ENCODE measurements around the gene DCDC2C.

The DCDC2C gene

GRCh38 chr2:3864943-3865865 lies 161.8 kb downstream of the DCDC2C start:
- H3K9ac ChIP-seq (ENCODE audit: low read depth, low read length): no peak overlapping the region
- no peak overlapping the region for H3K4me3 ChIP-seq (ENCODE audit: low read length)
- H3K9me3 ChIP-seq (ENCODE audit: insufficient read depth, low read depth, low read length): peaks cover 5% of the 10 kb centered on the region; the same call in 1 of the 2 replicates
- H3K27me3 ChIP-seq (ENCODE audit: insufficient read depth, low read length): no peaks in the 10 kb centered on the region
- no peak overlapping the region for H3K27ac ChIP-seq (ENCODE audit: low read length)
- no peaks in the 10 kb centered on the region for H3K4me1 ChIP-seq (ENCODE audit: insufficient read depth, low read length)
- no peaks in the 10 kb centered on the region for H3K36me3 ChIP-seq (ENCODE audit: insufficient read depth, low read depth, low read length)

GRCh38 chr2:3867469-3867868 lies 164.1 kb downstream of the DCDC2C start:
- Histone ChIP-seq H3K27ac (ENCODE audit: low read length) (no peak overlapping the region), H3K4me1 (ENCODE audit: insufficient read depth, low read length) (no peaks in the 10 kb centered on the region), H3K9ac (ENCODE audit: low read depth, low read length) (no peak overlapping the region), H3K4me3 (ENCODE audit: low read length) (no peak overlapping the region), H3K36me3 (ENCODE audit: insufficient read depth, low read depth, low read length) (no peaks in the 10 kb centered on the region), H3K27me3 (ENCODE audit: insufficient read depth, low read length) (no peaks in the 10 kb centered on the region), H3K9me3 (ENCODE audit: insufficient read depth, low read depth, low read length) (peaks cover 5% of the 10 kb centered on the region; the same call in 1 of the 2 replicates)

GRCh38 chr2:3868012-3868805 lies 164.8 kb downstream of the DCDC2C start:
- Histone ChIP-seq H3K36me3 (ENCODE audit: insufficient read depth, low read depth, low read length) (no peaks in the 10 kb centered on the region), H3K27ac (ENCODE audit: low read length) (no peak overlapping the region), H3K9me3 (ENCODE audit: insufficient read depth, low read depth, low read length) (peaks cover 5% of the 10 kb centered on the region; the same call in 1 of the 2 replicates), H3K4me1 (ENCODE audit: insufficient read depth, low read length) (no peaks in the 10 kb centered on the region), H3K9ac (ENCODE audit: low read depth, low read length) (no peak overlapping the region), H3K4me3 (ENCODE audit: low read length) (no peak overlapping the region), H3K27me3 (ENCODE audit: insufficient read depth, low read length) (no peaks in the 10 kb centered on the region)

GRCh38 chr2:3870222-3870621 lies 166.8 kb downstream of the DCDC2C start:
- Histone ChIP-seq H3K27me3 (ENCODE audit: insufficient read depth, low read length) (no peaks in the 10 kb centered on the region), H3K27ac (ENCODE audit: low read length) (no peak overlapping the region), H3K4me3 (ENCODE audit: low read length) (no peak overlapping the region), H3K4me1 (ENCODE audit: insufficient read depth, low read length) (no peaks in the 10 kb centered on the region), H3K9ac (ENCODE audit: low read depth, low read length) (no peak overlapping the region), H3K36me3 (ENCODE audit: insufficient read depth, low read depth, low read length) (no peaks in the 10 kb centered on the region), H3K9me3 (ENCODE audit: insufficient read depth, low read depth, low read length) (peaks cover 5% of the 10 kb centered on the region; the same call in 1 of the 2 replicates)

- Histone ChIP-seq H3K4me1 (ENCODE audit: insufficient read depth, low read length) (no peaks in the 10 kb centered on the region), H3K9ac (ENCODE audit: low read depth, low read length) (no peak overlapping the region), H3K9me3 (ENCODE audit: insufficient read depth, low read depth, low read length) (peaks cover 5% of the 10 kb centered on the region; the same call in 1 of the 2 replicates), H3K4me3 (ENCODE audit: low read length) (no peak overlapping the region), H3K36me3 (ENCODE audit: insufficient read depth, low read depth, low read length) (no peaks in the 10 kb centered on the region), H3K27ac (ENCODE audit: low read length) (no peak overlapping the region), H3K27me3 (ENCODE audit: insufficient read depth, low read length) (no peaks in the 10 kb centered on the region)
These were observed 167.6 kb downstream of the DCDC2C start for GRCh38 chr2:3871002-3871401.

- Histone ChIP-seq H3K9ac (ENCODE audit: low read depth, low read length) (no peak overlapping the region), H3K27me3 (ENCODE audit: insufficient read depth, low read length) (no peaks in the 10 kb centered on the region), H3K27ac (ENCODE audit: low read length) (no peak overlapping the region), H3K4me3 (ENCODE audit: low read length) (no peak overlapping the region), H3K9me3 (ENCODE audit: insufficient read depth, low read depth, low read length) (no peaks in the 10 kb centered on the region), H3K36me3 (ENCODE audit: insufficient read depth, low read depth, low read length) (no peaks in the 10 kb centered on the region), H3K4me1 (ENCODE audit: insufficient read depth, low read length) (no peaks in the 10 kb centered on the region)
These were observed 169.1 kb downstream of the DCDC2C start for GRCh38 chr2:3872451-3872850.

- no peak overlapping the region for H3K27ac ChIP-seq (ENCODE audit: low read length)
- no peak overlapping the region for H3K4me3 ChIP-seq (ENCODE audit: low read length)
- no peaks in the 10 kb centered on the region for H3K36me3 ChIP-seq (ENCODE audit: insufficient read depth, low read depth, low read length)
- no peaks in the 10 kb centered on the region for H3K9me3 ChIP-seq (ENCODE audit: insufficient read depth, low read depth, low read length)
- no peaks in the 10 kb centered on the region for H3K27me3 ChIP-seq (ENCODE audit: insufficient read depth, low read length)
- H3K4me1 ChIP-seq (ENCODE audit: insufficient read depth, low read length): no peaks in the 10 kb centered on the region
- H3K9ac ChIP-seq (ENCODE audit: low read depth, low read length): no peak overlapping the region
These were observed 170.5 kb downstream of the DCDC2C start for GRCh38 chr2:3873899-3874298.

- H3K9ac ChIP-seq (ENCODE audit: low read depth, low read length): no peak overlapping the region
- no peaks in the 10 kb centered on the region for H3K36me3 ChIP-seq (ENCODE audit: insufficient read depth, low read depth, low read length)
- H3K9me3 ChIP-seq (ENCODE audit: insufficient read depth, low read depth, low read length): no peaks in the 10 kb centered on the region; the same call in 1 of the 2 replicates
- H3K4me3 ChIP-seq (ENCODE audit: low read length): no peak overlapping the region
- H3K27me3 ChIP-seq (ENCODE audit: insufficient read depth, low read length): no peaks in the 10 kb centered on the region
- H3K4me1 ChIP-seq (ENCODE audit: insufficient read depth, low read length): no peaks in the 10 kb centered on the region
- H3K27ac ChIP-seq (ENCODE audit: low read length): no peak overlapping the region
These were observed 172.8 kb downstream of the DCDC2C start for GRCh38 chr2:3876221-3876620.

GRCh38 chr2:3876685-3877084 lies 173.3 kb downstream of the DCDC2C start:
- Histone ChIP-seq H3K27ac (ENCODE audit: low read length) (no peak overlapping the region), H3K9ac (ENCODE audit: low read depth, low read length) (no peak overlapping the region), H3K4me3 (ENCODE audit: low read length) (no peak overlapping the region), H3K36me3 (ENCODE audit: insufficient read depth, low read depth, low read length) (no peaks in the 10 kb centered on the region), H3K27me3 (ENCODE audit: insufficient read depth, low read length) (no peaks in the 10 kb centered on the region), H3K4me1 (ENCODE audit: insufficient read depth, low read length) (no peaks in the 10 kb centered on the region), H3K9me3 (ENCODE audit: insufficient read depth, low read depth, low read length) (no peaks in the 10 kb centered on the region; the same call in 1 of the 2 replicates)

GRCh38 chr2:3885629-3886628 lies 182.6 kb downstream of the DCDC2C start:
- no peak overlapping the region for H3K27ac ChIP-seq (ENCODE audit: low read length)
- H3K9me3 ChIP-seq (ENCODE audit: insufficient read depth, low read depth, low read length): peaks cover 12% of the 10 kb centered on the region
- H3K9ac ChIP-seq (ENCODE audit: low read depth, low read length): no peak overlapping the region
- no peaks in the 10 kb centered on the region for H3K4me1 ChIP-seq (ENCODE audit: insufficient read depth, low read length)
- no peaks in the 10 kb centered on the region for H3K36me3 ChIP-seq (ENCODE audit: insufficient read depth, low read depth, low read length)
- H3K4me3 ChIP-seq (ENCODE audit: low read length): no peak overlapping the region
- no peaks in the 10 kb centered on the region for H3K27me3 ChIP-seq (ENCODE audit: insufficient read depth, low read length)

- Histone ChIP-seq H3K27ac (ENCODE audit: low read length) (no peak overlapping the region), H3K9ac (ENCODE audit: low read depth, low read length) (no peak overlapping the region), H3K36me3 (ENCODE audit: insufficient read depth, low read depth, low read length) (no peaks in the 10 kb centered on the region), H3K9me3 (ENCODE audit: insufficient read depth, low read depth, low read length) (0 out of 2 replicates have a peak, but pooled peaks cover 3% of the 10 kb centered on the region), H3K27me3 (ENCODE audit: insufficient read depth, low read length) (no peaks in the 10 kb centered on the region), H3K4me3 (ENCODE audit: low read length) (no peak overlapping the region), H3K4me1 (ENCODE audit: insufficient read depth, low read length) (no peaks in the 10 kb centered on the region)
These were observed 191.6 kb downstream of the DCDC2C start for GRCh38 chr2:3895021-3895420.

Measured in iPS-20b (cell line).